GM18505 (cell line): ENCODE data around the gene CDC14B.
"Not testable (repeated sequence)": the region's sequence is repeated elsewhere in the genome, so short reads cannot be mapped to it uniquely, and the experiment has no call there.

Source experiments
- ATAC-seq: cut with Tn5 transposase; IDR thresholded peaks from one replicate; pipeline ENCODE4 v1.9.1; 2021; ENCODE audit not compliant: unreplicated experiment
- POLR2A ChIP-seq: IDR thresholded peaks from 4 replicates; pipeline ENCODE4 v1.6.1; 2011; ENCODE audit warnings: borderline replicate concordance; ENCODE audit not compliant: insufficient read depth, insufficient read length; ENCODE audit errors: extremely low read depth

Gene CDC14B

GRCh38 chr9:96619491-96620180 is at the start of gene CDC14B:
Gene CDC14B, minus strand, starts transcription at chr9:96619843. Its CDS starts 465 bp downstream, at chr9:96619378.
- no peak for TF ChIP-seq POLR2A
- ATAC-seq = no peak

GRCh38 chr9:96668868-96669534 is 49.4 kb upstream of the CDC14B start:
- TF ChIP-seq POLR2A = no peak
- no peak for ATAC-seq

- ATAC-seq = no peak
- TF ChIP-seq POLR2A = no peak
These were observed 47.7 kb upstream of the CDC14B start for GRCh38 chr9:96667363-96667728.

- not testable (repeated sequence) for ATAC-seq
These were observed 47.2 kb upstream of the CDC14B start for GRCh38 chr9:96666653-96667362.

- ATAC-seq = no peak
These were observed 46.1 kb upstream of the CDC14B start for GRCh38 chr9:96665789-96666188.

GRCh38 chr9:96663506-96664120 is 44.0 kb upstream of the CDC14B start:
- no peak for TF ChIP-seq POLR2A
- no peak for ATAC-seq

More at GRCh38 chr9:96665789-96666188, 46.1 kb upstream of the CDC14B start:
- no peak for TF ChIP-seq POLR2A

GRCh38 chr9:96661711-96662110 is 42.1 kb upstream of the CDC14B start:
- no peak for ATAC-seq
- no peak for TF ChIP-seq POLR2A

- no peak for TF ChIP-seq POLR2A
- no peak for ATAC-seq
These were observed 41.1 kb upstream of the CDC14B start for GRCh38 chr9:96660692-96661248.

GRCh38 chr9:96655198-96655851 is 35.7 kb upstream of the CDC14B start, which contains the start of gene PRXL2C:
Gene PRXL2C, minus strand, starts transcription at chr9:96655317. Its CDS starts 36 bp downstream, at chr9:96655281.
- TF ChIP-seq POLR2A = peak; percentile 36
- ATAC-seq = peak; percentile 56

GRCh38 chr9:96654450-96655197 is 35.0 kb upstream of the CDC14B start:
- TF ChIP-seq POLR2A = peak; percentile 1
- ATAC-seq = peak; percentile 43

GRCh38 chr9:96651626-96652025 is 32.0 kb upstream of the CDC14B start:
- no peak for ATAC-seq

GRCh38 chr9:96649620-96650324 is 30.1 kb upstream of the CDC14B start:
- TF ChIP-seq POLR2A = no peak
- ATAC-seq = no peak

More at GRCh38 chr9:96651626-96652025, 32.0 kb upstream of the CDC14B start:
- no peak for TF ChIP-seq POLR2A
